Measurements from ENCODE around the gene KLK15.

KLK15 gene

GRCh38 chr19:50870417-50871089 lies 37.2 kb upstream of the KLK15 start:
- Histone ChIP-seq H3K79me2 (ENCODE audit: insufficient read depth, low read length) (no peaks in the 10 kb centered on the region), H3K4me3 (ENCODE audit: low read depth, low read length, poor library complexity, severe bottlenecking) (no peak overlapping the region), H3K36me3 (ENCODE audit: insufficient read depth, low read length) (no peaks in the 10 kb centered on the region), H3F3A (ENCODE audit: insufficient read depth, low read length) (no peaks in the 10 kb centered on the region), H3K27ac (ENCODE audit: low read depth, low read length, poor library complexity, severe bottlenecking) (no peak overlapping the region), H3K4me2 (ENCODE audit: low read length) (no peak overlapping the region), H3K9me3 (ENCODE audit: low read length) (no peaks in the 10 kb centered on the region), H4K20me1 (ENCODE audit: insufficient read depth, low read length) (no peaks in the 10 kb centered on the region), H3K9ac (ENCODE audit: low read length) (no peak overlapping the region), H2AFZ (ENCODE audit: low read length) (no peak overlapping the region), H3K4me1 (ENCODE audit: insufficient read depth, low read length, severe bottlenecking) (no peaks in the 10 kb centered on the region), H3K9me2 (ENCODE audit: low read depth, low read length) (no peaks in the 10 kb centered on the region), H3K27me3 (ENCODE audit: insufficient read depth, low read length) (no peaks in the 10 kb centered on the region)
- no peak for TF ChIP-seq CTCF (IDR thresholded peaks at IDR 0.05; ENCODE audit: low read length)

DNA sequence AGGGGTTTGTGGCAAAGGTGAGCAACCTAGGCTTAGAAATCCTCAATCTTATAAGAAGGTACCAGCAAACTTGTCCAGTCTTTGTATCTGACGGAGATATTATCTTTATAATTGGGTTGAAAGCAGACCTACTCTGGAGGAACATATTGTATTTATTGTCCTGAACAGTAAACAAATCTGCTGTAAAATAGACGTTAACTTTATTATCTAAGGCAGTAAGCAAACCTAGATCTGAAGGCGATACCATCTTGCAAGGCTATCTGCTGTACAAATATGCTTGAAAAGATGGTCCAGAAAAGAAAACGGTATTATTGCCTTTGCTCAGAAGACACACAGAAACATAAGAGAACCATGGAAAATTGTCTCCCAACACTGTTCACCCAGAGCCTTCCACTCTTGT lies 36.1 kb upstream of the KLK15 start:
- Histone ChIP-seq H3K36me3 (ENCODE audit: insufficient read depth, low read length) (no peaks in the 10 kb centered on the region), H3K4me2 (ENCODE audit: low read length) (no peak overlapping the region), H4K20me1 (ENCODE audit: insufficient read depth, low read length) (no peaks in the 10 kb centered on the region), H3K27ac (ENCODE audit: low read depth, low read length, poor library complexity, severe bottlenecking) (no peak overlapping the region), H3F3A (ENCODE audit: insufficient read depth, low read length) (no peaks in the 10 kb centered on the region), H3K9me3 (ENCODE audit: low read length) (no peaks in the 10 kb centered on the region), H2AFZ (ENCODE audit: low read length) (no peak overlapping the region), H3K79me2 (ENCODE audit: insufficient read depth, low read length) (no peaks in the 10 kb centered on the region), H3K9ac (ENCODE audit: low read length) (no peak overlapping the region), H3K27me3 (ENCODE audit: insufficient read depth, low read length) (no peaks in the 10 kb centered on the region), H3K4me1 (ENCODE audit: insufficient read depth, low read length, severe bottlenecking) (no peaks in the 10 kb centered on the region), H3K4me3 (ENCODE audit: low read depth, low read length, poor library complexity, severe bottlenecking) (no peak overlapping the region), H3K9me2 (ENCODE audit: low read depth, low read length) (no peaks in the 10 kb centered on the region)
- TF ChIP-seq EZH2 (IDR thresholded peaks at IDR 0.05; ENCODE audit: borderline replicate concordance, low read length) (no peak), CTCF (IDR thresholded peaks at IDR 0.05; ENCODE audit: low read length) (no peak)

DNA sequence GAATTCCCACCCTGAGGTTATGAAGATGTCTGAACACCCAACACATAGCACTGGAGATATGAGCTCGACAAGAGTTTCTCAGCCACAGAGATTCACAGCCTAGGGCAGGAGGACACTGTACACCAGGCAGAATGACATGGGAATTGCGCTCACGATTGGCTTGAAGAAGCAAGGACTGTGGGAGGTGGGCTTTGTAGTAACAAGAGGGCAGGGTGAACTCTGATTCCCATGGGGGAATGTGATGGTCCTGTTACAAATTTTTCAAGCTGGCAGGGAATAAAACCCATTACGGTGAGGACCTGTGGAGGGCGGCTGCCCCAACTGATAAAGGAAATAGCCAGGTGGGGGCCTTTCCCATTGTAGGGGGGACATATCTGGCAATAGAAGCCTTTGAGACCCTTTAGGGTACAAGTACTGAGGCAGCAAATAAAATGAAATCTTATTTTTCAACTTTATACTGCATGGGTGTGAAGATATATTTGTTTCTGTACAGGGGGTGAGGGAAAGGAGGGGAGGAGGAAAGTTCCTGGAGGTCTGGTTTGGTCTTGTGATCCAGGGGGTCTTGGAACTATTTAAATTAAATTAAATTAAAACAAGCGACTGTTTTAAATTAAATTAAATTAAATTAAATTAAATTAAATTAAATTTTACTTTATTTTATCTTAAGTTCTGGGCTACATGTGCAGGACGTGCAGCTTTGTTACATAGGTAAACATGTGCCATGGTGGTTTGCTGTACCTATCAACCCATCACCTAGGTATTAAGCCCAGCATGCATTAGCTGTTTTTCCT lies 28.3 kb upstream of the KLK15 start:
- no peaks in the 10 kb centered on the region for H4K20me1 ChIP-seq (ENCODE audit: insufficient read depth, low read length)
- no peaks in the 10 kb centered on the region for H3K9me2 ChIP-seq (ENCODE audit: low read depth, low read length)
- no peaks in the 10 kb centered on the region; the same call in 1 of the 2 replicates for H3K27me3 ChIP-seq (ENCODE audit: insufficient read depth, low read length)
- no peak overlapping the region for H3K27ac ChIP-seq (ENCODE audit: low read depth, low read length, poor library complexity, severe bottlenecking)
- no peaks in the 10 kb centered on the region for H3K4me1 ChIP-seq (ENCODE audit: insufficient read depth, low read length, severe bottlenecking)
- no peak overlapping the region for H3K4me3 ChIP-seq (ENCODE audit: low read depth, low read length, poor library complexity, severe bottlenecking)
- no peaks in the 10 kb centered on the region for H3F3A ChIP-seq (ENCODE audit: insufficient read depth, low read length)
- TF ChIP-seq EZH2 (IDR thresholded peaks at IDR 0.05; ENCODE audit: borderline replicate concordance, low read length) (no peak), CTCF (IDR thresholded peaks at IDR 0.05; ENCODE audit: low read length) (no peak)
- no peak overlapping the region for H2AFZ ChIP-seq (ENCODE audit: low read length)
- no peak overlapping the region for H3K9ac ChIP-seq (ENCODE audit: low read length)
- H3K9me3 ChIP-seq (ENCODE audit: low read length), result no peaks in the 10 kb centered on the region
- H3K4me2 ChIP-seq (ENCODE audit: low read length), result no peak overlapping the region
- H3K36me3 ChIP-seq (ENCODE audit: insufficient read depth, low read length), result no peaks in the 10 kb centered on the region
- H3K79me2 ChIP-seq (ENCODE audit: insufficient read depth, low read length), result no peaks in the 10 kb centered on the region
